GM18498 (cell line): Measurements from ENCODE around the gene NDUFA8.

Source experiments
- ATAC-seq: cut with Tn5 transposase; IDR thresholded peaks from one replicate; pipeline ENCODE4 v1.9.1; 2021; ENCODE audit warnings: mild to moderate bottlenecking, moderate library complexity; ENCODE audit not compliant: unreplicated experiment

The NDUFA8 gene

GRCh38 chr9:122103985-122104384 is 55.6 kb downstream of the NDUFA8 start:
- no peak for ATAC-seq

GRCh38 chr9:122102156-122102555 is 57.4 kb downstream of the NDUFA8 start:
- ATAC-seq, result no peak

- no peak for ATAC-seq
These were observed 58.8 kb downstream of the NDUFA8 start for GRCh38 chr9:122100756-122101155.

DNA sequence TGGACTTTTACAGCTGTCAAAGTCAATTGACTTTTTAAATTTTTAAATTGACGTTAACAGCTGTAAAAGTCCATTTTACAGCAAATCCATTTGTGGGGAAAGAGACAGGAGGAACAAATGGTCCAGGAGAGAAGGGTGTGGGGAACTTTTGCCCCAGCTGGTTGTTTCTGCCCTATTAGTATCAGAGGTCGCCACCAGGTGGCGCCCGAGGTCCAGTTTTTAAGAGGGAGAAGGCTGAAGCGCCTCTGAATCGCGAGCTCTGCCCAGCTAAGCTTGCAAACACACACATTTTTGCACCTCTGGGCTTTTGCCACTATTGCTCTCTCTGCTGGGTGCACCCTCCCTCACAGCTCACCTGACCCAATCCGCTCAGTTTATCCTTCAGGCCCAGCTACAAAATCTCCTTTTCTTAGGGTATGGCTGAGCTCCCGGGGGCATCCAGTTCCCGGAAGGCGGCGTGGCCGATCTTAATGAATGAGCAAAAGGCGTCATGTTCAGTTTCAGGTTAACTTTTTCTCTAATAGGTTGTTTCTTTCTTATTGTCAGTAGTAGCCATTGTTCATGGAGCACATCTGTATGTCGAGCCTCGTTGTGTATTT is 60.2 kb downstream of the NDUFA8 start:
- ATAC-seq, result peak; percentile 75

DNA sequence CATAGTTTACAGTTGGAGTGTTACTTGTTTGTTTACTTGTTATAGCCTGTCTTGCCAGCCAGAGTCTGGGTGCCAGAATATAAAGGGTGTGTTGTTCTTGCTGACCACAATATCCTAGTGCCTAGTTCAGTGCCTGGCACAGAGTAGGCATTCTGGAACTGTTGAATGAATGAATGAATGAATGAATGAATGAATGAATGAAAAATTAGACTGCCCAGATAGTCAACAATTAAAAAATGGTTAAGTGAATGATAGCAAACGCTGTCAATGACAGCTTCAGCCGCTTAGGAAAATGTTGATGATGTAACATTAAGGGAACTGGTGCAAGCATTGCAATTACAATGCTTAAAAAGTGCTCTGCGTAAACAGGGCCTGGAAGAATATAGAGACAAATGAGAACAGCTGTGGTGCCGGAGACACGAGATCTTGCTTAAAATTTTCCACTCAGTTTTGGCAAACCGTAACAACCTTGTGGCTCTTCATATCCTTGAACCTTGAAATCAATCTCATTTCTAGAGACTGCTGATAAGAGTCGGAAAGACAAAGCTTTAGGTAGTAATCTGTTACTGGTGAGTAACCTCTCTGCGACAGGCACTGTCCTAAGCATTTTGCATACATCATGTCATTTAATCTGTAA is 61.8 kb downstream of the NDUFA8 start:
- no peak for ATAC-seq

GRCh38 chr9:122096620-122097415 is 62.8 kb downstream of the NDUFA8 start:
- ATAC-seq, result no peak

- ATAC-seq, result no peak
These were observed 64.4 kb downstream of the NDUFA8 start for GRCh38 chr9:122095010-122095767.
